ENCODE results near the gene FBXW2. TPM values are rescaled to one million over a fixed set of nuclear protein-coding genes. Genes with fewer than 3 reads are reported as not detected.
A peak's percentile ranks its signal among the peaks of the same experiment; 100 is the strongest.
"Not testable (repeated sequence)": the region's sequence is repeated elsewhere in the genome, so short reads cannot be mapped to it uniquely, and the experiment has no call there.

Gene FBXW2
- total RNA-seq, 2 experiments from 2014 or later: 90.0 to 90.7 TPM

GRCh38 chr9:120808931-120809330 is 15.7 kb upstream of the FBXW2 start:
- POLR2A ChIA-PET: no interaction called here
- H3K4me3 Mint-ChIP-seq: no peak overlapping the region
- peaks cover 37% of the 10 kb centered on the region for H3K36me3 Mint-ChIP-seq (ENCODE audit: low read depth)
- H3K27ac Mint-ChIP-seq: no peak overlapping the region
- CTCF ChIA-PET: no interaction called here
- peaks cover 37% of the 10 kb centered on the region for H3K9me3 Mint-ChIP-seq
- H3K27me3 Mint-ChIP-seq: no peaks in the 10 kb centered on the region
- H3K4me1 Mint-ChIP-seq: no peaks in the 10 kb centered on the region
- no peak for DNase-seq

- peaks cover 37% of the 10 kb centered on the region for H3K9me3 Mint-ChIP-seq
- CTCF ChIA-PET: no interaction called here
- no peak overlapping the region for H3K4me3 Mint-ChIP-seq
- no peak for DNase-seq
- H3K27me3 Mint-ChIP-seq: no peaks in the 10 kb centered on the region
- POLR2A ChIA-PET: interaction anchor here (1.5 kb wide), 1 partner anchor 15 kb away, joined by 8 read pairs; the partner anchor contains the start of gene FBXW2
- no peaks in the 10 kb centered on the region for H3K4me1 Mint-ChIP-seq
- H3K36me3 Mint-ChIP-seq (ENCODE audit: low read depth): peaks cover 37% of the 10 kb centered on the region
- no peak overlapping the region for H3K27ac Mint-ChIP-seq
Measured at GRCh38 chr9:120807607-120808379, 14.6 kb upstream of the FBXW2 start.

GRCh38 chr9:120804784-120805363 is 11.7 kb upstream of the FBXW2 start:
- DNase-seq, H3K27ac Mint-ChIP-seq, POLR2A ChIA-PET, H3K4me3 Mint-ChIP-seq, H3K27me3 Mint-ChIP-seq, H3K4me1 Mint-ChIP-seq, CTCF ChIA-PET: not testable (repeated sequence)
- Mint-ChIP-seq H3K9me3 (peaks cover 34% of the 10 kb centered on the region), H3K36me3 (ENCODE audit: low read depth) (peaks cover 28% of the 10 kb centered on the region)

- Mint-ChIP-seq H3K4me3 (no peak overlapping the region), H3K9me3 (peaks cover 11% of the 10 kb centered on the region), H3K27me3 (no peaks in the 10 kb centered on the region), H3K36me3 (ENCODE audit: low read depth) (peaks cover 9% of the 10 kb centered on the region), H3K27ac (no peak overlapping the region), H3K4me1 (no peaks in the 10 kb centered on the region)
- ChIA-PET CTCF (no interaction called here), POLR2A (no interaction called here)
- DNase-seq: no peak
Measured at GRCh38 chr9:120801441-120801840, 8.2 kb upstream of the FBXW2 start.

- peaks cover 47% of the 10 kb centered on the region for H3K36me3 Mint-ChIP-seq (ENCODE audit: low read depth)
- no peak for DNase-seq
- no peaks in the 10 kb centered on the region for H3K9me3 Mint-ChIP-seq
- ChIA-PET CTCF (interaction anchor here (0.7 to 1.9 kb wide), 3 partner anchors 12 to 422 kb away, joined by 3 to 10 read pairs (median 4); no protein-coding TSS in a partner anchor), POLR2A (interaction anchor here (0.7 to 1.4 kb wide), 7 partner anchors 12 to 330 kb away, joined by 4 to 7 read pairs (median 4); partner anchors contain the start of gene PSMD5)
- peak overlapping the region; percentile 38 for H3K27ac Mint-ChIP-seq
- peaks cover 65% of the 10 kb centered on the region for H3K4me1 Mint-ChIP-seq
- H3K27me3 Mint-ChIP-seq: no peaks in the 10 kb centered on the region
- peak overlapping the region; percentile 91 for H3K4me3 Mint-ChIP-seq
Measured at GRCh38 chr9:120791161-120791560, 2.1 kb downstream of the FBXW2 start.

- Mint-ChIP-seq H3K4me1 (peaks cover 68% of the 10 kb centered on the region), H3K27me3 (no peaks in the 10 kb centered on the region), H3K9me3 (no peaks in the 10 kb centered on the region), H3K36me3 (ENCODE audit: low read depth) (peaks cover 65% of the 10 kb centered on the region), H3K4me3 (no peak overlapping the region), H3K27ac (no peak overlapping the region)
- POLR2A ChIA-PET: interaction anchor here (1.0 to 1.4 kb wide), 2 partner anchors 9 to 26 kb away, joined by 3 read pairs; no protein-coding TSS in a partner anchor
- CTCF ChIA-PET: no interaction called here
- no peak for DNase-seq
Measured at GRCh38 chr9:120787933-120788332, 5.3 kb downstream of the FBXW2 start.

DNA sequence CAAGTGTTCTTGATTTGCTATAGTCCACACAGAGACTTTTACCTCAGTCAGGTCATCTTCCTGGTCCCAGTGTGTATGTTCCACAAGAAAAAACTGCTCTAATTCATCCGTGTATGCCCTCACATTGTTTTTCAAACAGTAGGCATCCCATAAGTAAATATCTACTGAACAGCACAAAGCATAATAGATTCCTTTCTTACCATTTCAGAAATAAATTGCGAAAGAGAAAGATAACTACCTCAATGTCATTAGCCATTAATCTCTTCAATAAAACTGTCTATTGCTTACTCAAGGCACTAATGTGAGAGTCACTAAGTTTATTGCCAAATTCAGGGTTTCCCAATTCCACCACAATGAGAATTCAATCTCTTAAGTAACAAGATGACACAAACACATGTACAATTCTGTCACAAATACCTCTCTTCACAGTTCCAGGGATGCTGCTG is 9.6 kb downstream of the FBXW2 start:
- H3K36me3 Mint-ChIP-seq (ENCODE audit: low read depth): peaks cover 68% of the 10 kb centered on the region
- no peaks in the 10 kb centered on the region for H3K9me3 Mint-ChIP-seq
- H3K4me1 Mint-ChIP-seq: peaks cover 43% of the 10 kb centered on the region
- ChIA-PET POLR2A (no interaction called here), CTCF (no interaction called here)
- H3K27me3 Mint-ChIP-seq: no peaks in the 10 kb centered on the region
- DNase-seq: no peak
- no peak overlapping the region for H3K4me3 Mint-ChIP-seq
- no peak overlapping the region for H3K27ac Mint-ChIP-seq

- POLR2A ChIA-PET: interaction anchor here (2.8 kb wide), 1 partner anchor 12 kb away, joined by 15 read pairs; the partner anchor contains the start of gene FBXW2
- Mint-ChIP-seq H3K4me1 (peaks cover 27% of the 10 kb centered on the region), H3K27me3 (no peaks in the 10 kb centered on the region), H3K36me3 (ENCODE audit: low read depth) (peaks cover 68% of the 10 kb centered on the region), H3K9me3 (no peaks in the 10 kb centered on the region), H3K27ac (no peak overlapping the region), H3K4me3 (no peak overlapping the region)
- no peak for DNase-seq
- CTCF ChIA-PET: interaction anchor here (0.6 to 2.1 kb wide), 3 partner anchors 8 to 26 kb away, joined by 3 to 6 read pairs (median 5); no protein-coding TSS in a partner anchor
Measured at GRCh38 chr9:120781236-120781635, 12.0 kb downstream of the FBXW2 start.

DNA sequence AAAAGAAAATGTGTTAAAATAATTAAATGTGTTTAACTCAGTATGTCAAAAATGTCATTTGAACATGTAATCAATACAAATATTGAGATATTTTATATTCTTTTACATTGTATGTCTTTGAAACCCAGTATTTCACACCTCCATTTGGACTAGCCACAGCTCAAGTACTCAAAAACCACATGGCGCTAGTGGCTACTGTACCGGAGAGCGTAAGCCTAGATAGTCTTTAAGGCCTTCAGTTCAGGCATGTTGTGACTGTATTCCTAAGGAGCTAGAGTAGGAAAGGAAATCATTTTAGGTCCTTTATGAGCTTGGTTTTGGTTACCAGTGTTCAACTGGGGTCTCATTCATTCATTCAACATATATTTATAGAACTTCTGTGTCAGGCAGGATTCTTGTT is 12.8 kb downstream of the FBXW2 start:
- H3K4me3 Mint-ChIP-seq: no peak overlapping the region
- H3K4me1 Mint-ChIP-seq: peaks cover 21% of the 10 kb centered on the region
- CTCF ChIA-PET: interaction anchor here (1.5 to 2.1 kb wide), 2 partner anchors 9 to 25 kb away, joined by 5 to 6 read pairs; no protein-coding TSS in a partner anchor
- no peaks in the 10 kb centered on the region for H3K27me3 Mint-ChIP-seq
- H3K27ac Mint-ChIP-seq: no peak overlapping the region
- no peaks in the 10 kb centered on the region for H3K9me3 Mint-ChIP-seq
- POLR2A ChIA-PET: interaction anchor here (0.7 to 2.8 kb wide), 3 partner anchors 11 to 13 kb away, joined by 3 to 15 read pairs (median 7); partner anchors contain the start of gene FBXW2
- peaks cover 68% of the 10 kb centered on the region for H3K36me3 Mint-ChIP-seq (ENCODE audit: low read depth)
- no peak for DNase-seq

DNA sequence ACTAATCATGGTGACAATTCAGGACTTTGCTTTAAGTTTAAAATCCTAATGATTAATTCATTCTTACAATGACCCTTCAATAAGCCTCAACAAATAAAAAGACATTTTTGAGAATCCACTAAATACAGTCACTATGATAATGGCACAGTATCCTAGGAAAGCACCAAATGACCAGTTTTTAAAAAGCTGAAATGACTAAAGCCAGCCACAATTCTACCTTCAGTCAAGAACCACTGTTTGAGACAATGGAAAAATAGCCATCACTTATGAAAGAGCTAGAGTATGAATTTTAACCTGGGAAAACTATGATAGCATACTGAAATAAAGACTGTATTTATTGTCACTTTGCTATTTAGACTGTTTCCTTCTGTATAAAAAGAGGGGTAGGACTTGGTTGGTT is 14.0 kb downstream of the FBXW2 start:
- no peak overlapping the region for H3K27ac Mint-ChIP-seq
- CTCF ChIA-PET: interaction anchor here (1.1 to 2.1 kb wide), 3 partner anchors 11 to 281 kb away, joined by 3 to 6 read pairs (median 4); no protein-coding TSS in a partner anchor
- no peaks in the 10 kb centered on the region for H3K27me3 Mint-ChIP-seq
- H3K9me3 Mint-ChIP-seq: no peaks in the 10 kb centered on the region
- DNase-seq: no peak
- POLR2A ChIA-PET: interaction anchor here (1.1 to 2.2 kb wide), 4 partner anchors 8 to 94 kb away, joined by 3 to 11 read pairs (median 5); partner anchors contain the start of gene FBXW2
- peaks cover 18% of the 10 kb centered on the region for H3K4me1 Mint-ChIP-seq
- H3K4me3 Mint-ChIP-seq: no peak overlapping the region
- H3K36me3 Mint-ChIP-seq (ENCODE audit: low read depth): peaks cover 73% of the 10 kb centered on the region

GRCh38 chr9:120778758-120779157 is 14.5 kb downstream of the FBXW2 start:
- CTCF ChIA-PET: interaction anchor here (0.6 to 1.1 kb wide), 3 partner anchors 12 to 281 kb away, joined by 3 to 4 read pairs (median 3); no protein-coding TSS in a partner anchor
- Mint-ChIP-seq H3K4me3 (no peak overlapping the region), H3K27ac (no peak overlapping the region), H3K9me3 (no peaks in the 10 kb centered on the region), H3K36me3 (ENCODE audit: low read depth) (peaks cover 68% of the 10 kb centered on the region), H3K27me3 (no peaks in the 10 kb centered on the region), H3K4me1 (peaks cover 14% of the 10 kb centered on the region)
- POLR2A ChIA-PET: interaction anchor here (1.1 to 2.2 kb wide), 4 partner anchors 9 to 94 kb away, joined by 3 to 11 read pairs (median 5); partner anchors contain the start of gene FBXW2
- DNase-seq: no peak

- H3K27me3 Mint-ChIP-seq: no peaks in the 10 kb centered on the region
- ChIA-PET CTCF (interaction anchor here (0.5 kb wide), 1 partner anchor 54 kb away, joined by 3 read pairs; no protein-coding TSS in a partner anchor), POLR2A (interaction anchor here (0.8 kb wide), 1 partner anchor 16 kb away, joined by 3 read pairs; no protein-coding TSS in a partner anchor)
- no peaks in the 10 kb centered on the region for H3K9me3 Mint-ChIP-seq
- no peak overlapping the region for H3K4me3 Mint-ChIP-seq
- no peak overlapping the region for H3K27ac Mint-ChIP-seq
- H3K36me3 Mint-ChIP-seq (ENCODE audit: low read depth): peaks cover 61% of the 10 kb centered on the region
- no peak for DNase-seq
- H3K4me1 Mint-ChIP-seq: peaks cover 13% of the 10 kb centered on the region
Measured at GRCh38 chr9:120777229-120777628, 16.0 kb downstream of the FBXW2 start.

- Mint-ChIP-seq H3K36me3 (ENCODE audit: low read depth) (peaks cover 57% of the 10 kb centered on the region), H3K4me3 (no peak overlapping the region), H3K9me3 (no peaks in the 10 kb centered on the region), H3K27ac (no peak overlapping the region), H3K27me3 (no peaks in the 10 kb centered on the region), H3K4me1 (peaks cover 13% of the 10 kb centered on the region)
- POLR2A ChIA-PET: no interaction called here
- no peak for DNase-seq
- CTCF ChIA-PET: interaction anchor here (0.5 kb wide), 1 partner anchor 54 kb away, joined by 3 read pairs; no protein-coding TSS in a partner anchor
Measured at GRCh38 chr9:120776788-120777187, 16.4 kb downstream of the FBXW2 start.

Data from activated CD4-positive, alpha-beta memory T cell treated with anti-CD3 and anti-CD28 coated beads, Interleukin-2, amount 10 ng/mL, durations not matched to agents 7 days and 5 days (primary cell).